ENCODE data around the gene PRPF18. TPM values are rescaled to one million over a fixed set of nuclear protein-coding genes. Genes with fewer than 3 reads are reported as not detected.

The PRPF18 gene
- polyA plus RNA-seq, 2 of the 4 experiments (the other 2 are of a cell fraction), result 22.3 to 39.6 TPM

DNA sequence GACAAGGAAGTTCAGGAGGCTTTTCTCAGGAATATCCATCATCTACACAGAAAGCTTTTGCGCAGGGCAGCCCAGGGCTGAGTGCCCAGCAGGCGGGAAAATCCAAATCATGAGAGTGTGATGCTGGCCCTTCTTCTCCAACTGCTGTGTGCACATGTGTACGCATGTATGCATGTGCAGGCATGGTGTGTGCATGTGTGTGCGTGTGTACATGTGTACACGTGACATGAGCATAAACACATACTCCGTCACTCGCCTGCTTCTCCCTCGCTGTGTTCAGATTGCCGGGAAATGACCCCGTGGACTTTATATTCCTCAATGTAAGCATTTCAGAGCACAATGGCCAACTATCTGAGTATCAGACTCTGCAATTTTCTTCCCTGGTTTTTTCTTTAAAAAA, 85.1 kb downstream of the PRPF18 start:
- no peak overlapping the region for H3K4me3 ChIP-seq
- no peak for FAIRE-seq
- H3K27ac ChIP-seq, result no peak overlapping the region
- 90% methylated on average over 10 of the region's 10 CpGs for WGBS (ENCODE audit: missing lambda C conversion rate)
- ChIA-PET POLR2A (no interaction called here), CTCF (no interaction called here)
- no peak overlapping the region for H3K4me2 ChIP-seq
- DNase-seq (ENCODE audit: low read depth in 1 of 2, low spot score in 1 of 2), result no peak
- no peaks in the 10 kb centered on the region for H3K9me3 ChIP-seq
- no peak for ATAC-seq
- peaks cover 6% of the 10 kb centered on the region; the same call in 1 of the 3 replicates for H3K4me1 ChIP-seq
- no peak for TF ChIP-seq KDM1A (IDR thresholded peaks at IDR 0.05; ENCODE audit: low read depth)
- no peak for TF ChIP-seq CTCF (IDR thresholded peaks at IDR 0.05)
- no peak for TF ChIP-seq CEBPB (IDR thresholded peaks at IDR 0.05)
- TF ChIP-seq EHF (CRISPR knock-in tag; IDR thresholded peaks at IDR 0.05), result no peak
- no peak for TF ChIP-seq HOXA7 (CRISPR knock-in tag; IDR thresholded peaks at IDR 0.05)
- no peak for TF ChIP-seq CHD4 (IDR thresholded peaks at IDR 0.05; ENCODE audit: borderline replicate concordance)
- no peak for TF ChIP-seq MAFK (IDR thresholded peaks at IDR 0.05; ENCODE audit: partially characterized antibody)
- no peak for TF ChIP-seq RARB (CRISPR knock-in tag; IDR thresholded peaks at IDR 0.05)
- TF ChIP-seq RCOR1 (IDR thresholded peaks at IDR 0.05; ENCODE audit: low read depth, low read length), result no peak
- TF ChIP-seq MAX (IDR thresholded peaks at IDR 0.05), result no peak
- TF ChIP-seq, protein P1, sequence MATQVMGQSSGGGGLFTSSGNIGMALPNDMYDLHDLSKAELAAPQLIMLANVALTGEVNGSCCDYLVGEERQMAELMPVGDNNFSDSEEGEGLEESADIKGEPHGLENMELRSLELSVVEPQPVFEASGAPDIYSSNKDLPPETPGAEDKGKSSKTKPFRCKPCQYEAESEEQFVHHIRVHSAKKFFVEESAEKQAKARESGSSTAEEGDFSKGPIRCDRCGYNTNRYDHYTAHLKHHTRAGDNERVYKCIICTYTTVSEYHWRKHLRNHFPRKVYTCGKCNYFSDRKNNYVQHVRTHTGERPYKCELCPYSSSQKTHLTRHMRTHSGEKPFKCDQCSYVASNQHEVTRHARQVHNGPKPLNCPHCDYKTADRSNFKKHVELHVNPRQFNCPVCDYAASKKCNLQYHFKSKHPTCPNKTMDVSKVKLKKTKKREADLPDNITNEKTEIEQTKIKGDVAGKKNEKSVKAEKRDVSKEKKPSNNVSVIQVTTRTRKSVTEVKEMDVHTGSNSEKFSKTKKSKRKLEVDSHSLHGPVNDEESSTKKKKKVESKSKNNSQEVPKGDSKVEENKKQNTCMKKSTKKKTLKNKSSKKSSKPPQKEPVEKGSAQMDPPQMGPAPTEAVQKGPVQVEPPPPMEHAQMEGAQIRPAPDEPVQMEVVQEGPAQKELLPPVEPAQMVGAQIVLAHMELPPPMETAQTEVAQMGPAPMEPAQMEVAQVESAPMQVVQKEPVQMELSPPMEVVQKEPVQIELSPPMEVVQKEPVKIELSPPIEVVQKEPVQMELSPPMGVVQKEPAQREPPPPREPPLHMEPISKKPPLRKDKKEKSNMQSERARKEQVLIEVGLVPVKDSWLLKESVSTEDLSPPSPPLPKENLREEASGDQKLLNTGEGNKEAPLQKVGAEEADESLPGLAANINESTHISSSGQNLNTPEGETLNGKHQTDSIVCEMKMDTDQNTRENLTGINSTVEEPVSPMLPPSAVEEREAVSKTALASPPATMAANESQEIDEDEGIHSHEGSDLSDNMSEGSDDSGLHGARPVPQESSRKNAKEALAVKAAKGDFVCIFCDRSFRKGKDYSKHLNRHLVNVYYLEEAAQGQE (IDR thresholded peaks at IDR 0.05), result no peak
- TF ChIP-seq, protein P2, sequence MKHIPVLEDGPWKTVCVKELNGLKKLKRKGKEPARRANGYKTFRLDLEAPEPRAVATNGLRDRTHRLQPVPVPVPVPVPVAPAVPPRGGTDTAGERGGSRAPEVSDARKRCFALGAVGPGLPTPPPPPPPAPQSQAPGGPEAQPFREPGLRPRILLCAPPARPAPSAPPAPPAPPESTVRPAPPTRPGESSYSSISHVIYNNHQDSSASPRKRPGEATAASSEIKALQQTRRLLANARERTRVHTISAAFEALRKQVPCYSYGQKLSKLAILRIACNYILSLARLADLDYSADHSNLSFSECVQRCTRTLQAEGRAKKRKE (CRISPR knock-in tag; IDR thresholded peaks at IDR 0.05; ENCODE audit: low read depth), result no peak
- no peak for TF ChIP-seq BCL3 (IDR thresholded peaks at IDR 0.05)

GRCh38 chr10:13672548-13672947, 85.8 kb downstream of the PRPF18 start:
- Histone ChIP-seq H3K4me1 (peaks cover 6% of the 10 kb centered on the region; the same call in 1 of the 3 replicates), H3K4me3 (no peak overlapping the region), H3K27ac (no peak overlapping the region), H3K4me2 (no peak overlapping the region), H3K9me3 (no peaks in the 10 kb centered on the region)
- ChIA-PET CTCF (interaction anchor here (0.5 kb wide), 1 partner anchor 286 kb away, joined by 4 read pairs; no protein-coding TSS in a partner anchor), POLR2A (no interaction called here)
- ATAC-seq (no peak), FAIRE-seq (no peak), DNase-seq (ENCODE audit: low read depth in 1 of 2, low spot score in 1 of 2) (no peak)
- 85% methylated on average over 7 of the region's 7 CpGs for WGBS (ENCODE audit: missing lambda C conversion rate)
- TF ChIP-seq MAZ (IDR thresholded peaks at IDR 0.05; ENCODE audit: borderline replicate concordance, low read depth, low read length) (no peak), RFX5 (IDR thresholded peaks at IDR 0.05) (no peak), TFCP2L1 (CRISPR knock-in tag; IDR thresholded peaks at IDR 0.05) (no peak), CHD2 (IDR thresholded peaks at IDR 0.05; ENCODE audit: low read length, partially characterized antibody) (no peak), JUNB (IDR thresholded peaks at IDR 0.05) (no peak), MAFK (IDR thresholded peaks at IDR 0.05; ENCODE audit: partially characterized antibody) (no peak), JUN (IDR thresholded peaks at IDR 0.05) (no peak), CEBPB (IDR thresholded peaks at IDR 0.05) (no peak), CBX2 (IDR thresholded peaks at IDR 0.05; ENCODE audit: borderline replicate concordance, low read depth) (no peak), GATA3 (IDR thresholded peaks at IDR 0.05; ENCODE audit: borderline replicate concordance) (no peak), CHD4 (IDR thresholded peaks at IDR 0.05; ENCODE audit: borderline replicate concordance) (no peak), RCOR1 (IDR thresholded peaks at IDR 0.05; ENCODE audit: low read depth, low read length) (no peak), RAD21 (conservative IDR thresholded peaks at IDR 0.05 in 1 of 2, IDR thresholded peaks at IDR 0.05 in 1 of 2) (no peak), ZC3H11A (IDR thresholded peaks at IDR 0.05) (no peak), NFE2L2 (conservative IDR thresholded peaks at IDR 0.05; ENCODE audit: low read length) (no peak), ZNF302 (CRISPR knock-in tag; IDR thresholded peaks at IDR 0.05) (no peak), ZSCAN20 (CRISPR knock-in tag; IDR thresholded peaks at IDR 0.05) (no peak), KDM5A (IDR thresholded peaks at IDR 0.05) (no peak)
- TF ChIP-seq, protein P3, sequence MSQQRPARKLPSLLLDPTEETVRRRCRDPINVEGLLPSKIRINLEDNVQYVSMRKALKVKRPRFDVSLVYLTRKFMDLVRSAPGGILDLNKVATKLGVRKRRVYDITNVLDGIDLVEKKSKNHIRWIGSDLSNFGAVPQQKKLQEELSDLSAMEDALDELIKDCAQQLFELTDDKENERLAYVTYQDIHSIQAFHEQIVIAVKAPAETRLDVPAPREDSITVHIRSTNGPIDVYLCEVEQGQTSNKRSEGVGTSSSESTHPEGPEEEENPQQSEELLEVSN (IDR thresholded peaks at IDR 0.05; ENCODE audit: borderline replicate concordance, low read depth), result no peak
- TF ChIP-seq, protein P4, sequence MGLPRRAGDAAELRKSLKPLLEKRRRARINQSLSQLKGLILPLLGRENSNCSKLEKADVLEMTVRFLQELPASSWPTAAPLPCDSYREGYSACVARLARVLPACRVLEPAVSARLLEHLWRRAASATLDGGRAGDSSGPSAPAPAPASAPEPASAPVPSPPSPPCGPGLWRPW (IDR thresholded peaks at IDR 0.05), result no peak

Data from A549 (cell line).